ENCODE data around the gene SARS1. TPM values are rescaled to one million over a fixed set of nuclear protein-coding genes. Genes with fewer than 3 reads are reported as not detected.

SARS1 gene
- polyA plus RNA-seq, 1 of the 3 experiments (the other 2 are of a cell fraction), result 98.3 TPM

- ChIA-PET POLR2A (no interaction called here), CTCF (interaction anchor here (1.9 kb wide), 2 partner anchors 9 to 16 kb away, joined by 4 to 6 read pairs; no protein-coding TSS in a partner anchor)
- Histone ChIP-seq H3F3A (replicated peaks; ENCODE audit: insufficient read depth) (peaks cover 4% of the 10 kb centered on the region), H3K36me3 (replicated peaks in 1 of 2; ENCODE audit: control insufficient read depth in 1 of 2, insufficient read depth in 2 of 2, low read length in 1 of 2) (no peaks in the 10 kb centered on the region), H3K4me1 (ENCODE audit: control insufficient read depth in 1 of 2, insufficient read depth in 2 of 2, low read depth in 1 of 2, low read length in 1 of 2) (peaks cover 4 to 5% of the 10 kb centered on the region in 2 experiments; a peak in 2 of 4 replicates), H3K4me3 (ENCODE audit: low read depth in 2 of 2, low read length in 1 of 2) (no peak overlapping the region), H3K27ac (ENCODE audit: low read depth in 2 of 2, low read length in 1 of 2) (no peak overlapping the region), H4K20me1 (ENCODE audit: insufficient read depth) (0 out of 2 replicates have a peak, but pooled peaks cover 6% of the 10 kb centered on the region), H3K4me2 (no peak overlapping the region), H2AFZ (ENCODE audit: low read depth) (no peak overlapping the region), H3K9me3 (no peaks in the 10 kb centered on the region), H3K9ac (no peak overlapping the region), H3K79me2 (ENCODE audit: insufficient read depth) (peaks cover 12% of the 10 kb centered on the region), H3K9me2 (no peaks in the 10 kb centered on the region), H3K27me3 (ENCODE audit: insufficient read depth) (no peaks in the 10 kb centered on the region)
- TF ChIP-seq SMC3 (IDR thresholded peaks at IDR 0.05; ENCODE audit: low read depth, low read length) (no peak), TAF1 (IDR thresholded peaks at IDR 0.05; ENCODE audit: borderline replicate concordance, low read depth, low read length) (no peak), IRF3 (IDR thresholded peaks at IDR 0.05; ENCODE audit: low read depth, low read length) (no peak), RCOR1 (IDR thresholded peaks at IDR 0.05; ENCODE audit: low read length) (no peak), POLR2AphosphoS5 (IDR thresholded peaks at IDR 0.05; ENCODE audit: low read depth, low read length) (no peak), FOSL2 (IDR thresholded peaks at IDR 0.05; ENCODE audit: borderline replicate concordance, low read depth) (no peak), REST (IDR thresholded peaks at IDR 0.05; ENCODE audit: low read depth, low read length) (no peak), EZH2phosphoT487 (IDR thresholded peaks at IDR 0.05; ENCODE audit: borderline replicate concordance, low read depth) (no peak), RXRA (IDR thresholded peaks at IDR 0.05; ENCODE audit: borderline replicate concordance, low read depth) (no peak), CHD2 (IDR thresholded peaks at IDR 0.05; ENCODE audit: low read length, partially characterized antibody) (no peak), RFX5 (IDR thresholded peaks at IDR 0.05; ENCODE audit: low read length) (no peak)
- TF ChIP-seq, protein P1, sequence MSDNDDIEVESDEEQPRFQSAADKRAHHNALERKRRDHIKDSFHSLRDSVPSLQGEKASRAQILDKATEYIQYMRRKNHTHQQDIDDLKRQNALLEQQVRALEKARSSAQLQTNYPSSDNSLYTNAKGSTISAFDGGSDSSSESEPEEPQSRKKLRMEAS (IDR thresholded peaks at IDR 0.05; ENCODE audit: low read depth), result no peak
- TF ChIP-seq, protein P2, sequence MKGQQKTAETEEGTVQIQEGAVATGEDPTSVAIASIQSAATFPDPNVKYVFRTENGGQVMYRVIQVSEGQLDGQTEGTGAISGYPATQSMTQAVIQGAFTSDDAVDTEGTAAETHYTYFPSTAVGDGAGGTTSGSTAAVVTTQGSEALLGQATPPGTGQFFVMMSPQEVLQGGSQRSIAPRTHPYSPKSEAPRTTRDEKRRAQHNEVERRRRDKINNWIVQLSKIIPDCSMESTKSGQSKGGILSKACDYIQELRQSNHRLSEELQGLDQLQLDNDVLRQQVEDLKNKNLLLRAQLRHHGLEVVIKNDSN (IDR thresholded peaks at IDR 0.05; ENCODE audit: borderline replicate concordance, low read depth), result no peak
- TF ChIP-seq, protein P3, sequence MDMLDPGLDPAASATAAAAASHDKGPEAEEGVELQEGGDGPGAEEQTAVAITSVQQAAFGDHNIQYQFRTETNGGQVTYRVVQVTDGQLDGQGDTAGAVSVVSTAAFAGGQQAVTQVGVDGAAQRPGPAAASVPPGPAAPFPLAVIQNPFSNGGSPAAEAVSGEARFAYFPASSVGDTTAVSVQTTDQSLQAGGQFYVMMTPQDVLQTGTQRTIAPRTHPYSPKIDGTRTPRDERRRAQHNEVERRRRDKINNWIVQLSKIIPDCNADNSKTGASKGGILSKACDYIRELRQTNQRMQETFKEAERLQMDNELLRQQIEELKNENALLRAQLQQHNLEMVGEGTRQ (IDR thresholded peaks at IDR 0.05; ENCODE audit: borderline replicate concordance, low read depth, low read length), result no peak
- TF ChIP-seq, protein P4, sequence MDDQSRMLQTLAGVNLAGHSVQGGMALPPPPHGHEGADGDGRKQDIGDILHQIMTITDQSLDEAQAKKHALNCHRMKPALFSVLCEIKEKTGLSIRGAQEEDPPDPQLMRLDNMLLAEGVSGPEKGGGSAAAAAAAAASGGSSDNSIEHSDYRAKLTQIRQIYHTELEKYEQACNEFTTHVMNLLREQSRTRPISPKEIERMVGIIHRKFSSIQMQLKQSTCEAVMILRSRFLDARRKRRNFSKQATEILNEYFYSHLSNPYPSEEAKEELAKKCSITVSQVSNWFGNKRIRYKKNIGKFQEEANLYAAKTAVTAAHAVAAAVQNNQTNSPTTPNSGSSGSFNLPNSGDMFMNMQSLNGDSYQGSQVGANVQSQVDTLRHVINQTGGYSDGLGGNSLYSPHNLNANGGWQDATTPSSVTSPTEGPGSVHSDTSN (IDR thresholded peaks at IDR 0.05), result no peak
- WGBS (ENCODE audit: low lambda C conversion rate), result 79% methylated on average over 8 of the region's 8 CpGs
- DNase-seq, result no peak
Observed at GRCh38 chr1:109210058-109210457, 3.7 kb upstream of the SARS1 start.
